Measurements from ENCODE around the gene MACIR.
"Not testable (repeated sequence)": the region's sequence is repeated elsewhere in the genome, so short reads cannot be mapped to it uniquely, and the experiment has no call there.

The MACIR gene

DNA sequence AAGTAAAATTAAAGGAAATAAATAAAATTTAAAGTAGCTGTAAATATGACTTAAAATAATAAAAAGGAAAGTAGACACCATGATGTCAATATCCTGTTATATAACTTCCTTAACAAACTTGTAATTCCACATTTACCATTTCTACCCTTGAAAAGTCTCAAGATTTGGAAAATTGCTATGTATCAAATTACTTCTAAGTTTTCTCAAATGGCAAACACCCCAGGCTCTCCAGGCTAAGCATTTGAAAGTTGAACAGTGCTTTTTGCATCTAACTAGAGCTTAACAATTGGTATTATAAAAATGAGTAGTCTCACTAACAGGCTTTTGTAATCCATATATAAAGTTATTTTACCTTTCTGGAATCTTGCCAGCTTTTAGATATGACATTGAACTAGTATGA lies 41.5 kb upstream of the MACIR start:
- TF ChIP-seq, protein P1, sequence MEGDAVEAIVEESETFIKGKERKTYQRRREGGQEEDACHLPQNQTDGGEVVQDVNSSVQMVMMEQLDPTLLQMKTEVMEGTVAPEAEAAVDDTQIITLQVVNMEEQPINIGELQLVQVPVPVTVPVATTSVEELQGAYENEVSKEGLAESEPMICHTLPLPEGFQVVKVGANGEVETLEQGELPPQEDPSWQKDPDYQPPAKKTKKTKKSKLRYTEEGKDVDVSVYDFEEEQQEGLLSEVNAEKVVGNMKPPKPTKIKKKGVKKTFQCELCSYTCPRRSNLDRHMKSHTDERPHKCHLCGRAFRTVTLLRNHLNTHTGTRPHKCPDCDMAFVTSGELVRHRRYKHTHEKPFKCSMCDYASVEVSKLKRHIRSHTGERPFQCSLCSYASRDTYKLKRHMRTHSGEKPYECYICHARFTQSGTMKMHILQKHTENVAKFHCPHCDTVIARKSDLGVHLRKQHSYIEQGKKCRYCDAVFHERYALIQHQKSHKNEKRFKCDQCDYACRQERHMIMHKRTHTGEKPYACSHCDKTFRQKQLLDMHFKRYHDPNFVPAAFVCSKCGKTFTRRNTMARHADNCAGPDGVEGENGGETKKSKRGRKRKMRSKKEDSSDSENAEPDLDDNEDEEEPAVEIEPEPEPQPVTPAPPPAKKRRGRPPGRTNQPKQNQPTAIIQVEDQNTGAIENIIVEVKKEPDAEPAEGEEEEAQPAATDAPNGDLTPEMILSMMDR (IDR thresholded peaks at IDR 0.05; ENCODE audit: low read depth, low read length): no peak

DNA sequence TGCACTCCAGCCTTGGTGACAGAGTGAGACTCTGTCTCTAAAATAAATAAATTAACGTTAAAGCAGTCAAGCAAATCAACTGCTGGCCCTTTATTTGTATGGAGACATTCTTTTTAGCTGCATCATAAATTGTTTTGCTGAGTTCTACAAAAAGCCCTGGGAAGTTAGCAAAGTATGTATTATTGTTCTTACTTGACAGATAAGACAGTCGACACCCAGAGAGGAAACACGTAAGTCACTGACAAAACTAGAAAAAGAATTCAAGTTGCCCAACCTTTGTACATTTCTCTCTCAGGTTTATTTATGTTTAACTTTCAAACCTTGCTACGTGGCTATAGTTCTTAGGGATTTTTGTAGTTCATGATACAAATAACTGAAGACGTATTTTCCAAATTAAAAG lies 40.4 kb upstream of the MACIR start:
- TF ChIP-seq, protein P1 (IDR thresholded peaks at IDR 0.05; ENCODE audit: low read depth, low read length): no peak
- DNase-seq (ENCODE audit: extremely low read depth, low read depth): no peak

More for the DNA sequence above, 41.5 kb upstream of the MACIR start:
- no peak for DNase-seq (ENCODE audit: extremely low read depth, low read depth)

DNA sequence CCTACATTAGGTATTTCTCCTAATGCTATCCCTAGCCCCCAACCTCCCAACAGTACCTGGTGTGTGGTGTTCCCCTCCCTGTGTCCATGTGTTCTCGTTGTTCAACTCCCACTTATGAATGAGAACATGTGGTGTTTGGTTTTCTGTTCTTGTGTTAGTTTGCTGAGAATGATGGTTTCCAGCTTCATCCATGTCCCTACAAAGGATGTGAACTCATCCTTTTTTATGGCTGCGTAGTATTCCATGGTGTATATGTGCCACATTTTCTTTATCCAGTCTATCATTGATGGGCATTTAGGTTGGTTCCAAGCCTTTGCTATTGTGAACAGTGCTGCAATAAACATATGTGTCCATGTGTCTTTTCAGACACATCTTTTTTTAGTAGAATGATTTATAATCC lies 39.5 kb upstream of the MACIR start:
- not testable (repeated sequence) for DNase-seq (ENCODE audit: extremely low read depth, low read depth)

DNA sequence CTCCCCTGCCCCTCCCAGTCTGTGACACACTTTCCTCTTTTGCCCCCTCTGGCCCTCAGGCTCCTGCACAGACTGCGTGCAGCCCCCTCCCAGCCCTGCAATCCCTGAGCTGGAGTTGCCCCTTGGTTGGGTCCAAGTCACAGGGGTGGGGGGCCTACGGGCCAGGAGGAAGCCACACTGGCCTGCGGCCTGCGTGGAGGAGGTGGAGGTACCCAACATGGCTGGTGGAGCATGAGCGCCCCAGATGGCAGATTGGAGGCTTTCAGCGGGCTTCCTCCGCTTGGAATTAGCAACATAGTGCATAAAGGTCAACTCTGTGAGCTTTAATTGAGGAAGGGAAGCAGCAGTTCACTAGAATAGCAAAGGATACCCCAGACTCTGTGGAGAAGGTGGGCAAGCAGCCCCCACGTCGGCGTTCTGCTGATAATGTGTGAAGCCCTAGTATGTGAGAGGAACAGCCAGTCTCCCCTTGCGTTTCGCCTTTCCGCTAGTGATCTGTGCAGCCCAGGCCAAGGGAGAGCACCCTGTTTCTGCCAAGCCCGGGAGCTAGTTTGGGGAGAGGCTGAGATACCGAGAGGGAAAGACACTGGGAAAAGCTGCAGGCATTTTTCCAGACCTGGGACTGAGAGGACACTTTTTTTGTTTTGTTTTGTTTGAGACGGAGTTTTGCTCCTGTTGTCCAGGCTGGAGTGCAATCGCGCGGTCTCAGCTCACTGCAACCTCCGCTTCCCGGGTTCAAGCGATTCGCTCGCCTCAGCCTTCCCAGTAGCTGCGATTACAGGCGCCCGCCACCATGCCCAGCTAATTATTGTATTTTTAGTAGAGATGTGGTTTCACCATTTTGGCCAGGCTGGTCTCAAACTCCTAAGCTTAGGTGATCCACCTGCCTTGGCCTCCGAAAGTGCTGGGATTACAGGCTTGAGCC lies 35.3 kb upstream of the MACIR start:
- DNase-seq (ENCODE audit: extremely low read depth, low read depth): no peak
- TF ChIP-seq, protein P1 (IDR thresholded peaks at IDR 0.05; ENCODE audit: low read depth, low read length): no peak

DNA sequence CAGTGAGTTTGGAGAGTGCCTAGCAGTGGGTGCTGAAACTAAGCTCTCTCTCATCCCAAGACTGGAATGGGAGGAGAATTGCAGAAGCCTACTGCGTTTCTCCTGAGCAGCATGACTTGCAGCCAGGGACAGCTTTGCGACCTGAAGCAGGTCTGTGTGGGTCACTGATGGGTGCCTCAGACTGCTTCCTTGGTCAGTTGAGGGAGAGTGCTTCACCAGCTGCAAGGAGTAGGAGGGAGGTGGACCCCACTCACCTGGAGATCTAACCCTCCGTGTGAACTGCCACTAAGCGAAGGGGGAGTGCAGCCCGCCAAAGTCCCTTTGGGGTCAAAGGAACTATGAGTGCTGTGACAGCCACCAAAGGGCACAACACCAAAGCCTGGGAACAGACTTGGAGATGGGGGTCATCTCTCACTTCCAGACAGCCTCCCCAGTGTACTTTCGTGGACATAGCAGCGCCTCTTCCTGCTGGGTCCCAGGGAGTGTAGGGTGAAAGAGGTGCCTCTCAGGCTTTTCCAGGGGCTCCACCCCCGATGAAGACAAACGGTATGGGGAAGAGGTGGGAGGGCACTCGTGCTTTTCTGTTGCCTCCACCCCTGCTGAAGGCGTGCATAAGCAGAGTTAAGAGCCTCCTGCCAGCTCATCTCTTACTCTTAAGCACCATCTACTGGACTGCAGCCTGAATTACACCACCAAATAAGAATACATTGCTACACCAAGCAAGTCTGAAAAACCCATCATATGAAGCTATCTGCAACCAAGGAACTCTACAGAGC lies 34.3 kb upstream of the MACIR start:
- no peak for DNase-seq (ENCODE audit: extremely low read depth, low read depth)
- TF ChIP-seq, protein P1 (IDR thresholded peaks at IDR 0.05; ENCODE audit: low read depth, low read length): peak; percentile 72

DNA sequence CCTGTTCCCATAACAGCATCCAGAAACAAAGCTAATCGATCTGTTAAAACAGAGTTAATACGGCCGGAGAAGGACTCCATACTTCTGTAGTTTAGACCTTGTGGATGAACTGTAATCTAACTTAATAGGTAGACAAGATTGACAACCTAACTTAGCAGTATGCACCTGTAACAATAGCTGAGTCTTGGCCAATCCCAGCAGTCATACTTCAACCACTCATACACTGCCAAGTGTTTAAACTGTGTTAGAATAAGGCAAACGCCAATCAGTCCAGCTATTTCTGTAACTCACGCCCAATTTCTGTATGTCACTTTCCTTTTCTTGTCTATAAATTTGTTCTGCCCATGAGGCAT lies 33.7 kb upstream of the MACIR start:
- TF ChIP-seq, protein P1 (IDR thresholded peaks at IDR 0.05; ENCODE audit: low read depth, low read length): no peak
- no peak for DNase-seq (ENCODE audit: extremely low read depth, low read depth)

DNA sequence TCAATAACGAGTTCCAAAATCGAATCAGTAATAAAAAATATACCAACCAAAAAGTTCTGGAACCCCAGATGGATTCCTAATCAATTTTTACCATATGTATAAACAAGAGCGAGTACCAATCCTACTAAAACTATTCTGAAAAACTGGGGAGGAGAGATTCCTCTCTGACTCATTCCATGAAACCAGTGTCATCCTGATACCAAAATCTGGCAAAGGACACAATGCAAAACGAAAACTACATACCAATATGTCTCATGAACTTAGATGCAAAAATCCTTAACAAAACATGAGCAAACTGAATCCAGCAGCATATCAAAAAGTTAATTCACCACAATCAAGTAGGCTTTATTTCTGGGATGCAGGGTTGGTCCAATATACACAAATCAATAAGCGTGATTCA lies 30.5 kb upstream of the MACIR start:
- TF ChIP-seq, protein P1 (IDR thresholded peaks at IDR 0.05; ENCODE audit: low read depth, low read length): no peak
- no peak for DNase-seq (ENCODE audit: extremely low read depth, low read depth)

Measured in AG09319 (cell line).